ENCODE results near the gene KRT26.

- TF ChIP-seq CTCF (IDR thresholded peaks at IDR 0.05) (no peak), POLR2A (IDR thresholded peaks at IDR 0.05) (no peak)
Measured at GRCh38 chr17:40738553-40738952, 33.4 kb downstream of the KRT26 start.

Data from lower leg skin (tissue), 3 donors.